Left ventricle myocardium inferior (tissue), 1 donor: Measurements from ENCODE around the gene FAM120C. TPM values are rescaled to one million over a fixed set of nuclear protein-coding genes. Genes with fewer than 3 reads are reported as not detected.

ENCODE experiments used
- DNase-seq: peaks from one replicate; pipeline ENCODE4 v3.0.0-alpha.2; 2020
- H3K27ac ChIP-seq: fragments of 200-600 bp; replicated peaks from 2 replicates; pipeline ENCODE4 v1.8.0; 2021
- H3K27me3 ChIP-seq: fragments of 200-600 bp; 2 replicates; pipeline ENCODE4 v1.8.0; 2021; ENCODE audit warnings: low read depth
- H3K36me3 ChIP-seq: fragments of 200-600 bp; 2 replicates; pipeline ENCODE4 v1.8.0; 2021
- H3K4me1 ChIP-seq: fragments of 200-600 bp; 2 replicates; pipeline ENCODE4 v1.8.0; 2021
- H3K4me3 ChIP-seq: fragments of 200-600 bp; 2 replicates; pipeline ENCODE4 v1.8.0; 2021; ENCODE audit warnings: mild to moderate bottlenecking, moderate library complexity
- H3K9me3 ChIP-seq: fragments of 200-600 bp; replicated peaks from 2 replicates; pipeline ENCODE4 v1.8.0; 2021
- intact Hi-C: fragments of 100-400 bp; cut with micrococcal nuclease; formaldehyde crosslinking; loops from one replicate; pipeline ENCODE4 v1.11.0; 2022
- total RNA-seq: library from RNA; stranded (reverse); fragmentation: NEBNext Ultra II Directional; extraction: Animal tissue kit (Norgen Biotek cat#: 25700); gene quantifications from one replicate; pipeline ENCODE4 v1.2.1, GENCODE V29; 2021
- TF ChIP-seq, protein P1 (sequence below): fragments of 200-600 bp; IDR thresholded peaks from 2 replicates; pipeline ENCODE4 v1.8.0; 2021; ENCODE audit warnings: antibody characterized with exemption, mild to moderate bottlenecking, borderline replicate concordance
- donor health status: DM: no; HTN: yes; CAD: no; lungs with severe emphysema.

The FAM120C gene
- total RNA-seq, 1 donor from 2014 or later = 6.0 TPM

DNA sequence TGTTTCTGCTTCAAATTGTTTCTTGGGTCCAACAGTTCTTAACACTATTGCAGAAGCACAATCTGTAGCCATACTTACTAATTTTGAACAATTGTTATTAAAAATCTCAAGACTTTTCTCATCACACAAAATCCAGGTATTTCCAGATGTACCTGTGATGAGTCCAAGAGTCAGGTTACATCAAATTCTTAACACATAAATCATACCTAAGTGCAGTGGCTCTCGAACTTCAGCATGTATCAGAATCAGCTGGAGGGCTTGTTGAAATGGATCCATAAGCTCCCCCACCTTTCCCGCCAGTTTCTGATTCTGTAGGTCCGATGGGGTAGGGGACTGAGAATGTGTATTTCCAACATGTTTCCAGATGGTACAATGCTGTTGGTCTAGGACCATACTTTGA, 10.6 kb downstream of the FAM120C start:
- intact Hi-C loops = no loop called here
- Histone ChIP-seq H3K36me3 (peaks cover 5% of the 10 kb centered on the region), H3K27ac (no peak overlapping the region), H3K27me3 (no peaks in the 10 kb centered on the region), H3K9me3 (no peaks in the 10 kb centered on the region), H3K4me1 (no peaks in the 10 kb centered on the region), H3K4me3 (no peak overlapping the region)
- TF ChIP-seq, protein P1, sequence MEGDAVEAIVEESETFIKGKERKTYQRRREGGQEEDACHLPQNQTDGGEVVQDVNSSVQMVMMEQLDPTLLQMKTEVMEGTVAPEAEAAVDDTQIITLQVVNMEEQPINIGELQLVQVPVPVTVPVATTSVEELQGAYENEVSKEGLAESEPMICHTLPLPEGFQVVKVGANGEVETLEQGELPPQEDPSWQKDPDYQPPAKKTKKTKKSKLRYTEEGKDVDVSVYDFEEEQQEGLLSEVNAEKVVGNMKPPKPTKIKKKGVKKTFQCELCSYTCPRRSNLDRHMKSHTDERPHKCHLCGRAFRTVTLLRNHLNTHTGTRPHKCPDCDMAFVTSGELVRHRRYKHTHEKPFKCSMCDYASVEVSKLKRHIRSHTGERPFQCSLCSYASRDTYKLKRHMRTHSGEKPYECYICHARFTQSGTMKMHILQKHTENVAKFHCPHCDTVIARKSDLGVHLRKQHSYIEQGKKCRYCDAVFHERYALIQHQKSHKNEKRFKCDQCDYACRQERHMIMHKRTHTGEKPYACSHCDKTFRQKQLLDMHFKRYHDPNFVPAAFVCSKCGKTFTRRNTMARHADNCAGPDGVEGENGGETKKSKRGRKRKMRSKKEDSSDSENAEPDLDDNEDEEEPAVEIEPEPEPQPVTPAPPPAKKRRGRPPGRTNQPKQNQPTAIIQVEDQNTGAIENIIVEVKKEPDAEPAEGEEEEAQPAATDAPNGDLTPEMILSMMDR = no peak
- no peak for DNase-seq

- Histone ChIP-seq H3K4me3 (no peak overlapping the region), H3K9me3 (no peaks in the 10 kb centered on the region), H3K27me3 (no peaks in the 10 kb centered on the region), H3K4me1 (no peaks in the 10 kb centered on the region), H3K36me3 (peaks cover 5% of the 10 kb centered on the region), H3K27ac (no peak overlapping the region)
- DNase-seq = no peak
- TF ChIP-seq, protein P1 = no peak
- intact Hi-C loops = no loop called here
Measured at GRCh38 chrX:54171527-54172250, 11.4 kb downstream of the FAM120C start.

GRCh38 chrX:54171091-54171490, 12.0 kb downstream of the FAM120C start:
- no peak for DNase-seq
- intact Hi-C loops = no loop called here
- no peak overlapping the region for H3K27ac ChIP-seq
- H3K9me3 ChIP-seq = no peaks in the 10 kb centered on the region
- no peak overlapping the region for H3K4me3 ChIP-seq
- peaks cover 5% of the 10 kb centered on the region for H3K36me3 ChIP-seq
- no peaks in the 10 kb centered on the region for H3K4me1 ChIP-seq
- TF ChIP-seq, protein P1 = no peak
- H3K27me3 ChIP-seq = no peaks in the 10 kb centered on the region

DNA sequence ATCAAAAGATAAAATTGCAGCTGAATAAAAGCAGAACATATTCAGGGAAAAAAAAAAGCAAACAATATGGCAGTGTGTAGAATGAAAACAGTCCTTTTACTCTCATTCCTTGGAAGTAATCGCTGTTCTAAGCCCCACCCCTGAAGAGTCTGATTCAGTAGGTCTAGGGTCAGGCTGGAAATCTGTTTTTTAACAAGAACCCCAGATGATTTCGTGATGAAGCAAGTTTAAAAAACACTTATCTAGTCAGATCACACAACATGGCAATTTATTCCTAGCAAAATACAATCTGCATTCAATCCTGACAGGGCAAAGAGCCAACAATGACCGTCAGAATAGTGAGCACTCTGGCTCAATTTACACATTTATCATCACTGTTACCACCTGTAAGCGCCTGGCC, 16.1 kb downstream of the FAM120C start:
- TF ChIP-seq, protein P1 = no peak

GRCh38 chrX:54157561-54157960, 25.5 kb downstream of the FAM120C start:
- Histone ChIP-seq H3K27me3 (no peaks in the 10 kb centered on the region), H3K9me3 (no peaks in the 10 kb centered on the region)

More for the DNA sequence above, 16.1 kb downstream of the FAM120C start:
- Histone ChIP-seq H3K4me1 (no peaks in the 10 kb centered on the region), H3K27ac (no peak overlapping the region), H3K36me3 (no peaks in the 10 kb centered on the region), H3K27me3 (no peaks in the 10 kb centered on the region), H3K9me3 (no peaks in the 10 kb centered on the region), H3K4me3 (no peak overlapping the region)
- no peak for DNase-seq
- intact Hi-C loops = no loop called here

More at GRCh38 chrX:54157561-54157960, 25.5 kb downstream of the FAM120C start:
- intact Hi-C loops = no loop called here
- Histone ChIP-seq H3K4me1 (no peaks in the 10 kb centered on the region), H3K27ac (no peak overlapping the region), H3K36me3 (peaks cover 3% of the 10 kb centered on the region), H3K4me3 (no peak overlapping the region)
- TF ChIP-seq, protein P1 = no peak
- no peak for DNase-seq
